Measurements from ENCODE around the gene NPDC1.

DNA sequence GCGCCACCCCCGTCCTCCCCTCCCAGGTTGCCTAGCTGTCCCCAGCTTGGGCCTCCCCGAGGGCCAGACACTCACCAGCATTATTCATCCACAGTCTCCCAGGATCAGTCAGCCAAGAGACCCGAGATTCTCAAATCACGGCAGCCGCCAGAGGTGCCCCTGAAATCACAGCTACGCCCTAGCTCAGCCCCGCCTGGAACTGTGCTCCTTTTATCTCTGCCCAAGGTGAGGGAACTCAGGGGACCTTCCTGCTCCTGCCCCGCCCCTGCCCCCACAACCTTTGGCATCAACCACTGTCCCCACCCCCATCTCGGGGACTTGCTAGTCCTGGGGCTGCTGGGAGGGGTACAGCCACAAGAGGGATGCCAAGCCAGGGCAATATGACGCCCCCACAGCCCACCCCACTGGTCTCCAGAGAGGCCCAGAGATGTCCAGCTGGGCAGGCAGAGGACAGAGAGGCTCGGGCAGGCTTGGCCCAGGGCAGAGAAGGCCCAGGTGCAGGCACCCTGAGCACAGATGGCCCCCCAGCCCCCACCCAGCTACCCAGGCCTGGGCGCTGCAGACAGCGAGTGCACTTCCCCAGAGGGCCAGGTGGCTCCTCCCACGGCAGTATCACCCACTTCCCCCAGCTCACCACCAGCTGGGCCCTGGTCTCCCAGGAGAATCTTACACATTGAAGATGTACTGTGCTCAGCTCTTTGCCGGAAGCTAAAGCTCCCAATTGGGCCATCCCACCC, 13.9 kb downstream of the NPDC1 start, which contains the start of gene FUT7:
- TF ChIP-seq POLR2A (IDR thresholded peaks at IDR 0.05; ENCODE audit: low read depth, low read length) = no peak
- no peak for TF ChIP-seq POLR2AphosphoS5 (IDR thresholded peaks at IDR 0.05; ENCODE audit: low read depth, low read length)
- no peak for TF ChIP-seq TAF1 (IDR thresholded peaks at IDR 0.05; ENCODE audit: low read depth, low read length)
- no peak for TF ChIP-seq POU2F2 (IDR thresholded peaks at IDR 0.05; ENCODE audit: low read depth, low read length)
- no peak for TF ChIP-seq PAX5 (IDR thresholded peaks at IDR 0.05; ENCODE audit: insufficient read depth, low read length, severe bottlenecking)
